HepG2 (cell line): Measurements from ENCODE around the gene SLC50A1.

Experiments
- ATF2 ChIP-seq: sonication (generic); formaldehyde crosslinking; IDR thresholded peaks from 2 replicates; pipeline ENCODE4 v1.4.0; 2020; ENCODE audit warnings: missing genetic modification reagents
- POLR2A ChIP-seq, 2 experiments: IDR thresholded peaks; 2 replicates each; pipeline ENCODE4 v1.6.1; 2011; ENCODE audit warnings: low read depth in 2 of 2, low read length in 2 of 2, mild to moderate bottlenecking in 1 of 2, moderate library complexity in 1 of 2; ENCODE audit not compliant: insufficient read depth in 1 of 2
- TFAP4 ChIP-seq: sonication (generic); IDR thresholded peaks from 2 replicates; pipeline ENCODE4 v1.6.1; 2016; ENCODE audit warnings: low read depth, borderline replicate concordance
- ZBTB7A ChIP-seq: sonication (generic); formaldehyde crosslinking; IDR thresholded peaks from 2 replicates; pipeline ENCODE4 v1.8.0; 2022; ENCODE audit warnings: mild to moderate bottlenecking, missing genetic modification reagents
- ZNF124 ChIP-seq: sonication (generic); formaldehyde crosslinking; IDR thresholded peaks from 2 replicates; pipeline ENCODE4 v1.4.0; 2020; ENCODE audit warnings: missing genetic modification reagents
- ZNF17 ChIP-seq: sonication (generic); formaldehyde crosslinking; IDR thresholded peaks from 2 replicates; pipeline ENCODE4 v1.5.0; 2020; ENCODE audit warnings: mild to moderate bottlenecking, missing genetic modification reagents
- ZNF530 ChIP-seq: sonication (generic); formaldehyde crosslinking; IDR thresholded peaks from 2 replicates; pipeline ENCODE4 v1.5.0; 2020; ENCODE audit warnings: low read depth, mild to moderate bottlenecking, missing genetic modification reagents

- TF ChIP-seq ZNF124 (no peak), TFAP4 (no peak), POLR2A (IDR thresholded peaks at IDR 0.05; ENCODE audit: insufficient read depth in 1 of 2, low read depth in 2 of 2, low read length in 2 of 2) (no peak), ZNF17 (no peak), ATF2 (CRISPR knock-in tag) (no peak), ZBTB7A (CRISPR knock-in tag) (no peak), ZNF530 (CRISPR knock-in tag) (no peak)
Observed at GRCh38 chr1:155121249-155121648, 14.4 kb upstream of the SLC50A1 start.
